IMR-90 (cell line): ENCODE results near the gene ITGAX. TPM values are rescaled to one million over a fixed set of nuclear protein-coding genes. Genes with fewer than 3 reads are reported as not detected.
"Not testable (repeated sequence)": the region's sequence is repeated elsewhere in the genome, so short reads cannot be mapped to it uniquely, and the experiment has no call there.

ENCODE experiments used
- ATAC-seq: fragments of 200-7000 bp; cut with Tn5 transposase; 2 replicates; pipeline ENCODE4 v1.9.1; 2020; ENCODE audit warnings: low read depth, mild to moderate bottlenecking, moderate library complexity
- BruUV-seq: library from RNA; stranded (reverse); fragments of 400-500 nt; replicated peaks from 2 replicates; lab custom pipeline; 2021; lab: Mats Ljungman, UMichigan
- CTCF ChIA-PET: fragments of 300-600 bp; formaldehyde crosslinking; extraction: SDS; loops from one replicate; lab custom pipeline; 2021; ENCODE audit warnings: antibody characterized with exemption; lab: Yijun Ruan, JAX
- POLR2A ChIA-PET: fragments of 300-600 bp; sonication (Branson Sonifier 250); formaldehyde crosslinking; loops from one replicate; lab custom pipeline; 2022; ENCODE audit warnings: antibody characterized with exemption; ENCODE audit not compliant: unreplicated experiment; lab: Charles Lee
- DNase-seq: peaks from one replicate; pipeline ENCODE4 v3.0.0; 2013
- H2AFZ ChIP-seq: replicated peaks from 2 replicates; pipeline ENCODE3; 2013; ENCODE audit warnings: low read length, mild to moderate bottlenecking; ENCODE audit not compliant: poor library complexity
- H2AK5ac ChIP-seq: 2 replicates; pipeline ENCODE4 v1.6.1; 2013; ENCODE audit warnings: low read depth, low read length, inconsistent platforms
- H2AK9ac ChIP-seq: replicated peaks from 2 replicates; pipeline ENCODE3; 2013; ENCODE audit warnings: mild to moderate bottlenecking, low read depth, low read length, moderate library complexity; ENCODE audit not compliant: poor library complexity
- H2BK120ac ChIP-seq: 2 replicates; pipeline ENCODE4 v1.6.1; 2013; ENCODE audit warnings: low read depth, low read length, inconsistent platforms
- H2BK15ac ChIP-seq: 3 replicates; pipeline ENCODE4 v1.6.1; 2013; ENCODE audit warnings: low read depth, low read length, inconsistent platforms
- H2BK20ac ChIP-seq: 2 replicates; pipeline ENCODE4 v1.6.1; 2013; ENCODE audit warnings: low read depth, mild to moderate bottlenecking, inconsistent platforms, low read length, moderate library complexity
- H2BK5ac ChIP-seq: 2 replicates; pipeline ENCODE4 v1.6.1; 2013; ENCODE audit warnings: mild to moderate bottlenecking, low read depth, low read length, inconsistent platforms; ENCODE audit not compliant: poor library complexity, severe bottlenecking
- H3K14ac ChIP-seq: replicated peaks from 2 replicates; pipeline ENCODE4 v1.6.1; 2013; ENCODE audit warnings: low read depth, low read length, inconsistent platforms
- H3K18ac ChIP-seq: 2 replicates; pipeline ENCODE4 v1.6.1; 2013; ENCODE audit warnings: low read depth, low read length, control low read depth
- H3K23ac ChIP-seq: 2 replicates; pipeline ENCODE4 v1.6.1; 2013; ENCODE audit warnings: low read depth, low read length, inconsistent platforms
- H3K27ac ChIP-seq: 2 replicates; pipeline ENCODE4 v1.5.1; 2013; ENCODE audit warnings: mild to moderate bottlenecking, control low read depth, low read length; ENCODE audit not compliant: insufficient read depth
- H3K27me3 ChIP-seq: 2 replicates; pipeline ENCODE4 v1.6.1; 2013; ENCODE audit warnings: low read length; ENCODE audit not compliant: control insufficient read depth, insufficient read depth
- H3K36me3 ChIP-seq: 2 replicates; pipeline ENCODE4 v1.6.1; 2013; ENCODE audit warnings: low read length, mixed read lengths; ENCODE audit not compliant: control insufficient read depth, insufficient read depth
- H3K4ac ChIP-seq: 2 replicates; pipeline ENCODE4 v1.6.1; 2013; ENCODE audit warnings: low read depth, low read length, inconsistent platforms
- H3K4me1 ChIP-seq: 2 replicates; pipeline ENCODE4 v1.6.1; 2013; ENCODE audit warnings: low read length, mixed read lengths; ENCODE audit not compliant: control insufficient read depth, insufficient read depth
- H3K4me2 ChIP-seq: 2 replicates; pipeline ENCODE4 v1.6.1; 2013; ENCODE audit warnings: low read depth, mild to moderate bottlenecking, control low read depth, low read length, moderate library complexity
- H3K4me3 ChIP-seq: 2 replicates; pipeline ENCODE4 v1.5.1; 2013; ENCODE audit warnings: low read depth, mild to moderate bottlenecking, control low read depth, low read length, moderate library complexity; ENCODE audit not compliant: insufficient read depth
- H3K56ac ChIP-seq: 2 replicates; pipeline ENCODE4 v1.6.1; 2013; ENCODE audit warnings: low read length, inconsistent platforms; ENCODE audit not compliant: insufficient read depth; ENCODE audit errors: extremely low read depth
- H3K79me1 ChIP-seq, 2 experiments: 2 replicates each; pipeline ENCODE4 v1.6.1; 2013; ENCODE audit warnings: low read length in 2 of 2, inconsistent platforms in 1 of 2, low read depth in 1 of 2
- H3K9ac ChIP-seq: 2 replicates; pipeline ENCODE4 v1.6.1; 2013; ENCODE audit warnings: low read depth, low read length, control low read depth
- H3K9me1 ChIP-seq: 2 replicates; pipeline ENCODE4 v1.6.1; 2013; ENCODE audit warnings: low read length, inconsistent platforms; ENCODE audit not compliant: insufficient read depth
- H3K9me3 ChIP-seq: 2 replicates; pipeline ENCODE4 v1.6.1; 2013; ENCODE audit warnings: low read length; ENCODE audit not compliant: control insufficient read depth, insufficient read depth
- H4K20me1 ChIP-seq: 2 replicates; pipeline ENCODE4 v1.6.1; 2013; ENCODE audit warnings: low read length, inconsistent platforms; ENCODE audit not compliant: insufficient read depth
- H4K5ac ChIP-seq: 2 replicates; pipeline ENCODE4 v1.6.1; 2013; ENCODE audit warnings: mild to moderate bottlenecking, low read depth, low read length, control low read depth
- H4K8ac ChIP-seq, 2 experiments: 2 replicates each; pipeline ENCODE4 v1.6.1; 2013; ENCODE audit warnings: low read depth in 2 of 2, low read length in 2 of 2, control low read depth in 1 of 2, inconsistent platforms in 1 of 2
- H4K91ac ChIP-seq: 2 replicates; pipeline ENCODE4 v1.6.1; 2013; ENCODE audit warnings: low read depth, low read length, inconsistent platforms; ENCODE audit not compliant: insufficient read depth
- WGBS, 2 experiments: methylation state at CpG; one replicate each; pipeline versions ENCODE4 v1.1.5 to v1.1.7; 2013; ENCODE audit warnings: missing lambda C conversion rate in 2 of 2; ENCODE audit not compliant: insufficient read length in 1 of 2; ENCODE audit errors: extremely low coverage in 2 of 2; 5-methylcytosine and 5-hydroxymethylcytosine counted together
- dilution Hi-C: fragments of 300-500 bp; cut with HindIII; formaldehyde crosslinking; loops from one replicate; pipeline ENCODE4 v1.14.3; 2018; ENCODE audit warnings: low sequenced_read_pairs; ENCODE audit not compliant: unreplicated experiment
- in situ Hi-C: fragments of 300-500 bp; cut with MboI; formaldehyde crosslinking; loops from 3 replicates; pipeline ENCODE4 v1.14.3; 2019; ENCODE audit warnings: low sequenced_read_pairs, inconsistent platforms, mixed read lengths
- intact Hi-C: fragments of 100-400 bp; cut with micrococcal nuclease; formaldehyde crosslinking; loops from 2 replicates; pipeline ENCODE4 v1.10.0; 2022
- polyA plus RNA-seq, 3 experiments: library from polyadenylated mRNA; depleted of rRNA; stranded (reverse); fragments of >200 nt; gene quantifications; 2 replicates each; pipeline ENCODE4 v1.2.3, GENCODE V29; 2012; ENCODE audit warnings: low replicate concordance in 1 of 3
- total RNA-seq: library from RNA; depleted of rRNA; stranded (reverse); fragments of >200 nt; gene quantifications from 2 replicates; pipeline ENCODE4 v1.2.3, GENCODE V29; 2012

ITGAX gene
- total and polyA plus RNA-seq, 2 of the 4 experiments (the other 2 are of a cell fraction), result 0.09 to 0.18 TPM

- H4K5ac ChIP-seq, H3K4me1 ChIP-seq, H2AK5ac ChIP-seq, in situ Hi-C loops, H3K79me1 ChIP-seq, H3K9ac ChIP-seq, H4K8ac ChIP-seq, POLR2A ChIA-PET, H3K9me1 ChIP-seq, H3K27ac ChIP-seq, H3K4ac ChIP-seq, H2BK120ac ChIP-seq, H3K4me2 ChIP-seq, H2AK9ac ChIP-seq, dilution Hi-C loops, intact Hi-C loops, H3K9me3 ChIP-seq, DNase-seq, ATAC-seq, H2BK20ac ChIP-seq, H4K91ac ChIP-seq, H2AFZ ChIP-seq, H3K56ac ChIP-seq, BruUV-seq, H4K20me1 ChIP-seq, H2BK5ac ChIP-seq, H3K36me3 ChIP-seq, H3K18ac ChIP-seq, H3K14ac ChIP-seq, H3K4me3 ChIP-seq, H3K23ac ChIP-seq, H2BK15ac ChIP-seq: not testable (repeated sequence)
- WGBS, 2 experiments, result no CpG with 5 or more reads among the region's 2 CpGs
- peaks cover 20% of the 10 kb centered on the region for H3K27me3 ChIP-seq
- CTCF ChIA-PET, result interaction anchor here (1.4 kb wide), 1 partner anchor 12 kb away, joined by 3 read pairs; the partner anchor contains the start of gene COX6A2
Measured at GRCh38 chr16:31417036-31417435, 62.1 kb downstream of the ITGAX start.
